Gastroesophageal sphincter (tissue), 3 donors: Measurements from ENCODE around the gene VPS13C.

Experiments
- CTCF ChIP-seq, 4 experiments: fragments of 200-600 bp in 2 of 4; fragments of 450-650 bp in 2 of 4; sonication (generic) in 1 of 4; IDR thresholded peaks; one replicate each; pipeline ENCODE4 v1.5.1; 2017 to 2019; ENCODE audit warnings: antibody characterized with exemption in 4 of 4, mild to moderate bottlenecking in 2 of 4, moderate library complexity in 2 of 4
- EP300 ChIP-seq: sonication (generic); formaldehyde crosslinking; IDR thresholded peaks from one replicate; pipeline ENCODE4 v1.6.1; 2017; ENCODE audit warnings: antibody characterized with exemption, mild to moderate bottlenecking
- POLR2A ChIP-seq, 2 donors: fragments of 450-650 bp; IDR thresholded peaks; one replicate each; pipeline ENCODE4 v1.6.1; 2017; ENCODE audit warnings: antibody characterized with exemption in 2 of 2, mild to moderate bottlenecking in 2 of 2, moderate library complexity in 1 of 2
- POLR2AphosphoS5 ChIP-seq: sonication (generic); formaldehyde crosslinking; IDR thresholded peaks from one replicate; pipeline ENCODE4 v1.6.1; 2017; ENCODE audit warnings: antibody characterized with exemption

GRCh38 chr15:62090988-62091387 lies 30.7 kb upstream of the VPS13C start:
- TF ChIP-seq CTCF (IDR thresholded peaks at IDR 0.05) (no peak), POLR2AphosphoS5 (no peak), EP300 (no peak), POLR2A (IDR thresholded peaks at IDR 0.05) (no peak)
